Keratinocyte (primary cell): ENCODE measurements around the gene DMBX1. TPM values are rescaled to one million over a fixed set of nuclear protein-coding genes. Genes with fewer than 3 reads are reported as not detected.
A peak's percentile ranks its signal among the peaks of the same experiment; 100 is the strongest.

ENCODE experiments used
- DNase-seq: peaks from one replicate; pipeline ENCODE4 v3.0.0-alpha.2; 2011; ENCODE audit warnings: low read depth, missing footprints, low spot score
- FAIRE-seq: peaks from 2 replicates; lab custom pipeline; 2011; peaks lifted over from hg19 to GRCh38; lab: Jason Lieb, UNC
- H2AFZ ChIP-seq: 2 replicates; pipeline ENCODE4 v1.6.0; 2012; ENCODE audit warnings: low read length, control low read depth, inconsistent platforms; ENCODE audit not compliant: control insufficient read depth
- H3K27ac ChIP-seq: 2 replicates; pipeline ENCODE4 v1.5.1; 2011; ENCODE audit warnings: low read length; ENCODE audit not compliant: control insufficient read depth, insufficient read depth
- H3K27me3 ChIP-seq: 3 replicates; pipeline ENCODE4 v1.6.0; 2011; ENCODE audit warnings: low read length; ENCODE audit not compliant: control insufficient read depth, insufficient read depth; ENCODE audit errors: extremely low read depth
- H3K36me3 ChIP-seq, 2 experiments: 2 replicates in 1 of 2; 3 replicates in 1 of 2; pipeline ENCODE4 v1.5.1; 2011; ENCODE audit warnings: low read length in 2 of 2, mild to moderate bottlenecking in 1 of 2; ENCODE audit not compliant: control insufficient read depth in 2 of 2, insufficient read depth in 2 of 2; ENCODE audit errors: extremely low read depth in 1 of 2
- H3K4me1 ChIP-seq: 3 replicates; pipeline ENCODE4 v1.5.1; 2011; ENCODE audit warnings: low read length; ENCODE audit not compliant: control insufficient read depth, insufficient read depth; ENCODE audit errors: extremely low read depth
- H3K4me2 ChIP-seq: 3 replicates; pipeline ENCODE4 v1.6.0; 2011; ENCODE audit warnings: low read depth, low read length; ENCODE audit not compliant: control insufficient read depth, insufficient read depth; ENCODE audit errors: extremely low read depth
- H3K4me3 ChIP-seq, 3 experiments: fragments of 200-600 bp in 1 of 3; sonication (generic) in 1 of 3; 2 replicates in 2 of 3; 3 replicates in 1 of 3; pipeline ENCODE4 v1.5.1; 2011 to 2016; ENCODE audit warnings: low read length in 3 of 3, mild to moderate bottlenecking in 3 of 3, control low read depth in 2 of 3, inconsistent platforms in 1 of 3, low read depth in 1 of 3, mixed read lengths in 1 of 3, mixed run types in 1 of 3, moderate library complexity in 1 of 3; ENCODE audit not compliant: control insufficient read depth in 2 of 3, insufficient read depth in 2 of 3; ENCODE audit errors: extremely low read depth in 1 of 3
- H3K79me2 ChIP-seq: 2 replicates; pipeline ENCODE4 v1.6.0; 2012; ENCODE audit warnings: low read length; ENCODE audit not compliant: control insufficient read depth, insufficient read depth
- H3K9ac ChIP-seq: 3 replicates; pipeline ENCODE4 v1.6.0; 2011; ENCODE audit warnings: low read length; ENCODE audit not compliant: control insufficient read depth, insufficient read depth; ENCODE audit errors: extremely low read depth
- H3K9me1 ChIP-seq: 3 replicates; pipeline ENCODE4 v1.6.0; 2011; ENCODE audit warnings: low read length; ENCODE audit not compliant: control insufficient read depth, insufficient read depth; ENCODE audit errors: extremely low read depth
- H3K9me3 ChIP-seq: 2 replicates; pipeline ENCODE4 v1.5.1; 2012; ENCODE audit warnings: low read depth, low read length; ENCODE audit not compliant: control insufficient read depth
- H4K20me1 ChIP-seq: 3 replicates; pipeline ENCODE4 v1.6.0; 2011; ENCODE audit warnings: low read length; ENCODE audit not compliant: control insufficient read depth, insufficient read depth; ENCODE audit errors: extremely low read depth
- EZH2 ChIP-seq: IDR thresholded peaks from one replicate; pipeline ENCODE4 v1.6.1; 2012; ENCODE audit warnings: inconsistent platforms, mild to moderate bottlenecking, low read length, moderate library complexity
- dilution Hi-C: fragments of 300-500 bp; cut with MboI; formaldehyde crosslinking; loops from one replicate; pipeline ENCODE4 v1.7.0; 2020; ENCODE audit warnings: low sequenced_read_pairs; ENCODE audit not compliant: extremely low pct_ligation_motif_present
- polyA plus RNA-seq, 5 experiments: library from polyadenylated mRNA; depleted of rRNA in 3 of 5; stranded (reverse) in 3 of 5; stranded (forward) in 1 of 5; unstranded in 1 of 5; fragments of >200 nt; gene quantifications; 1 replicate in 1 of 5; 2 replicates in 3 of 5; 3 replicates in 1 of 5; pipeline versions ENCODE4 v1.2.1 to v1.2.3, GENCODE V29; 2011 to 2012; ENCODE audit warnings: missing spikeins in 2 of 5, low read depth in 1 of 5, low replicate concordance in 1 of 5
- TF ChIP-seq, protein P1 (sequence below), 3 experiments: IDR thresholded peaks in 1 of 3; conservative IDR thresholded peaks in 1 of 3; optimal IDR thresholded peaks in 1 of 3; 2 replicates in 2 of 3; 3 replicates in 1 of 3; pipeline versions ENCODE3 to v1.5.1; 2011; ENCODE audit warnings: low read length in 3 of 3, mild to moderate bottlenecking in 3 of 3, moderate library complexity in 2 of 3, control low read depth in 1 of 3, inconsistent platforms in 1 of 3; ENCODE audit not compliant: insufficient read depth in 2 of 3; ENCODE audit errors: extremely low read depth in 1 of 3

Gene DMBX1
- polyA plus RNA-seq, 1 donor (not counting 4 experiments of a cell fraction or from before 2014, with no cell fraction given): not detected

DNA sequence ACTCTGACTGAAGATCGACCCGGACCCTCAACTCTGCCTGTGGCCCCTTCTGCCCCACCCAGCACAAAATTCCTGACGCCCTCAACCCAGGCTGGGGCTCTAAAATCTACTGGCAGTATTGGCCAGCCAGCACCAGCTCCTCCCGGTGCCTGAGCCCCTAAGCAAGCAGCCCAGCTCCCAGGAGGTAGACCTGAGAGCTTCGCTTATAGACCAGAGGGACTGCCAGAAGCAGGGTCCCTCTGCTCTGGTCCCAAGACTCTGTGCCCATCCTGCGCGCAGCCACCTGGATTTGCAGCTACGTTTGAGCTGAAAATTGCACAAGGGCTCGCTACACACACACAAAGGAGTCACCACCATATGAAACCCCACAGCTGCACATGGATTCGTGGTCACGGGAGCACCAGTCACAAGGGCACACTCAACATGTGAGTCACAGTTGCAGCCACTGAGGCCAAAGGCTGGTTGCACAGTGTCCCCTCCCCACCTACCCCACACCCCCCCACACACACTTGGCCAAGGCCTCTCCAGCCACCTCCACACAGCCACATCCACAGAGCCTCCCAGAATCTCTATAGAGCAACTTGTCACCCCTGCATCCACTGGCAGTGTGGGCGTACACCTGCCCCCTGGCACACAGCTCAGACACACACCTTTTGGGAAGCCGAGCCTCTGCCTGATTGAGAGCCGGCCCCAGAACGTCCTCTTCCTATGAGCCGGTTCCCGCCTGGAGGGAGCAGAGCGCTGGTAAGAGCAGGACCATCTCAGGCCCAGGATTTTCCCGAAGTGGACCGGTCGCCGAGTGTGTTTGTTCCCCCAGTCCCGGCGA, 1.1 kb upstream of the DMBX1 start:
- H3K36me3 ChIP-seq: no peaks in the 10 kb centered on the region
- DNase-seq: no peak
- H3K9ac ChIP-seq: no peak overlapping the region
- H3K4me3 ChIP-seq: no peak overlapping the region
- no peak for TF ChIP-seq EZH2
- TF ChIP-seq, protein P1, sequence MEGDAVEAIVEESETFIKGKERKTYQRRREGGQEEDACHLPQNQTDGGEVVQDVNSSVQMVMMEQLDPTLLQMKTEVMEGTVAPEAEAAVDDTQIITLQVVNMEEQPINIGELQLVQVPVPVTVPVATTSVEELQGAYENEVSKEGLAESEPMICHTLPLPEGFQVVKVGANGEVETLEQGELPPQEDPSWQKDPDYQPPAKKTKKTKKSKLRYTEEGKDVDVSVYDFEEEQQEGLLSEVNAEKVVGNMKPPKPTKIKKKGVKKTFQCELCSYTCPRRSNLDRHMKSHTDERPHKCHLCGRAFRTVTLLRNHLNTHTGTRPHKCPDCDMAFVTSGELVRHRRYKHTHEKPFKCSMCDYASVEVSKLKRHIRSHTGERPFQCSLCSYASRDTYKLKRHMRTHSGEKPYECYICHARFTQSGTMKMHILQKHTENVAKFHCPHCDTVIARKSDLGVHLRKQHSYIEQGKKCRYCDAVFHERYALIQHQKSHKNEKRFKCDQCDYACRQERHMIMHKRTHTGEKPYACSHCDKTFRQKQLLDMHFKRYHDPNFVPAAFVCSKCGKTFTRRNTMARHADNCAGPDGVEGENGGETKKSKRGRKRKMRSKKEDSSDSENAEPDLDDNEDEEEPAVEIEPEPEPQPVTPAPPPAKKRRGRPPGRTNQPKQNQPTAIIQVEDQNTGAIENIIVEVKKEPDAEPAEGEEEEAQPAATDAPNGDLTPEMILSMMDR (optimal IDR thresholded peaks at IDR 0.05 in 1 of 3, IDR thresholded peaks at IDR 0.05 in 1 of 3, conservative IDR thresholded peaks at IDR 0.05 in 1 of 3; ENCODE audit: extremely low read depth in 1 of 3, insufficient read depth in 2 of 3, low read length in 3 of 3): no peak
- peaks cover 84% of the 10 kb centered on the region for H3K27me3 ChIP-seq
- dilution Hi-C loops: no loop called here
- no peaks in the 10 kb centered on the region for H3K79me2 ChIP-seq
- no peaks in the 10 kb centered on the region for H3K9me3 ChIP-seq
- H3K4me2 ChIP-seq: no peak overlapping the region
- no peak for FAIRE-seq
- peaks cover 8% of the 10 kb centered on the region for H3K4me1 ChIP-seq
- H2AFZ ChIP-seq: no peak overlapping the region
- H4K20me1 ChIP-seq: peaks cover 10% of the 10 kb centered on the region
- H3K9me1 ChIP-seq: no peaks in the 10 kb centered on the region
- no peak overlapping the region for H3K27ac ChIP-seq

DNA sequence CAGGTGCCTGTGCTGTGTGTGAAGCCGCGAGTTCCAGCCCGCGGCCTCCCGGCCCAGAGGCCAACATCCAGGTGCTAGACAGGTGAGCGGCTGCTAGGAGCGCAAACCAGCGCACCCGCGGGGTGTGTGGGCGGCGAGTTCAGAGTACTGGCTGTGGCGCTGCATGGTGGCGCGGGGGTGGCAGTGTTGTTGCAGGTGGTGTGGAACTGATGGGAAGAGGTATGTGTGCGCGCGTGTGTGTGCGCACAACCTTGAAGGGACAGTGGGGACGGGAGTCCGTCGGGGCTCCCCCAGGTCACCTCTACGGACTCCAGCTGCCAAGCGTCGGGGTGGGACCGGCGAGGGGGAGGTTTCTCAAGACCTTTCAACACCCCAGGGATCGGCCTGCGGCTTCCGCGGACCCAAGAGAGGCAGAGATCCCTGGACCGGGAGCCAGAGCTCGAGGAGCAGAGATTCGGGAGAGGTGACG, 433 bp upstream of the DMBX1 start:
- Histone ChIP-seq H3K4me2 (peak overlapping the region; percentile 77), H3K79me2 (no peaks in the 10 kb centered on the region), H3K9me1 (no peaks in the 10 kb centered on the region), H3K4me3 (peak overlapping the region; percentile 14 to 54 (median 16)), H3K27me3 (peaks cover 90% of the 10 kb centered on the region), H3K9me3 (no peaks in the 10 kb centered on the region), H2AFZ (no peak overlapping the region), H3K27ac (no peak overlapping the region), H3K36me3 (no peaks in the 10 kb centered on the region), H3K9ac (no peak overlapping the region), H3K4me1 (peaks cover 8% of the 10 kb centered on the region), H4K20me1 (peaks cover 10% of the 10 kb centered on the region)
- DNase-seq: no peak
- TF ChIP-seq EZH2: peak; percentile 92
- TF ChIP-seq, protein P1 (optimal IDR thresholded peaks at IDR 0.05 in 1 of 3, IDR thresholded peaks at IDR 0.05 in 1 of 3, conservative IDR thresholded peaks at IDR 0.05 in 1 of 3; ENCODE audit: extremely low read depth in 1 of 3, insufficient read depth in 2 of 3, low read length in 3 of 3): no peak
- FAIRE-seq: no peak
- dilution Hi-C loops: no loop called here
